Measurements from ENCODE around the gene PPP6R1. TPM values are rescaled to one million over a fixed set of nuclear protein-coding genes. Genes with fewer than 3 reads are reported as not detected.
"Not testable (repeated sequence)": the region's sequence is repeated elsewhere in the genome, so short reads cannot be mapped to it uniquely, and the experiment has no call there.

PPP6R1 gene
- total RNA-seq, 1 donor from 2014 or later = 82.3 TPM

DNA sequence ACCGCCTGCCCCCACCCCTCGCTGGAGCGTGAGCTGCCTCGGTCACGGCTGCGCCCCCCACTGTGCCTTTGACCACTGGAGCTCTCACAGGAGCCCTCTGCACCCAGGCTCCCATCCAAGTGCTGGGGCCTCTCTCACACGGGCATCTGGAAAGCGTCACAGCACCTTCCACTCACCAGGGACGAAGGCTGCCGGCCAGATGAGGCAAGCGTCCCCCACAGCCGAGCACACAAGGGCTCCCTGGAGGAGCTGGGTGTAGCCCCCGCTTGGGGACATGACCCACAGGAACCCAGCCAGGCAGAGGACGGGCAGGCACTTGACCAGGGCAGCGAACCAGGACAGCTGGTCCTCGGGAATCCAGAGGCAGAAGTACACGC lies 30.8 kb downstream of the PPP6R1 start:
- Mint-ChIP-seq H3K27me3 (ENCODE audit: unreplicated experiment) (peaks cover 12% of the 10 kb centered on the region), H3K9me3 (ENCODE audit: unreplicated experiment) (peaks cover 6% of the 10 kb centered on the region), H3K27ac (ENCODE audit: unreplicated experiment) (no peak overlapping the region), H3K36me3 (ENCODE audit: unreplicated experiment) (no peaks in the 10 kb centered on the region), H3K4me1 (ENCODE audit: low read depth, unreplicated experiment) (peaks cover 4% of the 10 kb centered on the region), H3K4me3 (ENCODE audit: unreplicated experiment) (no peak overlapping the region)
- DNase-seq = no peak
- TF ChIP-seq CTCF (IDR thresholded peaks at IDR 0.05; ENCODE audit: partially characterized antibody, unreplicated experiment) = no peak

- H3K36me3 Mint-ChIP-seq (ENCODE audit: unreplicated experiment) = no peaks in the 10 kb centered on the region
- no peak for TF ChIP-seq CTCF (IDR thresholded peaks at IDR 0.05; ENCODE audit: partially characterized antibody, unreplicated experiment)
- H3K4me3 Mint-ChIP-seq (ENCODE audit: unreplicated experiment) = no peak overlapping the region
- H3K27me3 Mint-ChIP-seq (ENCODE audit: unreplicated experiment) = peaks cover 8% of the 10 kb centered on the region
- peaks cover 6% of the 10 kb centered on the region for H3K9me3 Mint-ChIP-seq (ENCODE audit: unreplicated experiment)
- peaks cover 4% of the 10 kb centered on the region for H3K4me1 Mint-ChIP-seq (ENCODE audit: low read depth, unreplicated experiment)
- no peak for DNase-seq
- H3K27ac Mint-ChIP-seq (ENCODE audit: unreplicated experiment) = no peak overlapping the region
These were observed 31.4 kb downstream of the PPP6R1 start for GRCh38 chr19:55227241-55228014.

DNA sequence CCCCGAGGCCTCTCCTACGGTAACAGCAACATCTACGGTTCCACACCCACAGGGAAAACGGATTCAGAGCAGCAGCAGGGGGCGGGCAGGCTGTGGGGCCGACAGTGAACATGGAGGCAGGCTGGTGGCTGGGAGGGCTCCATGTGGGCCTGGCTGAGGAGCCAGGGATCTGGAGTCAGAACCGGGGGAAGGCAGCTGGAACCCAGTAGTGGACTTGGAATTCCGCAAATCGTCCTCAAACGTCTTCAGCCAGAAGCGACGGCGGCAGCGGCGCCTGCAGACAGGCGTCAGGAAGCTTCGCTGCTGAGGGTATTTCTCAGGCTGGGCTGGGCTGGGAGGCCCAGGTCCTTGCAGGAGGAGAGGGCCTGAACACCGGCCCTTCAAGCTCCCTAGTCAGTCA lies 32.0 kb downstream of the PPP6R1 start:
- no peak for DNase-seq
- Mint-ChIP-seq H3K4me1 (ENCODE audit: low read depth, unreplicated experiment) (peaks cover 3% of the 10 kb centered on the region), H3K9me3 (ENCODE audit: unreplicated experiment) (peaks cover 6% of the 10 kb centered on the region), H3K4me3 (ENCODE audit: unreplicated experiment) (no peak overlapping the region), H3K27me3 (ENCODE audit: unreplicated experiment) (peaks cover 8% of the 10 kb centered on the region), H3K27ac (ENCODE audit: unreplicated experiment) (no peak overlapping the region), H3K36me3 (ENCODE audit: unreplicated experiment) (no peaks in the 10 kb centered on the region)
- TF ChIP-seq CTCF (IDR thresholded peaks at IDR 0.05; ENCODE audit: partially characterized antibody, unreplicated experiment) = no peak

- DNase-seq = no peak
- peaks cover 8% of the 10 kb centered on the region for H3K27me3 Mint-ChIP-seq (ENCODE audit: unreplicated experiment)
- H3K4me1 Mint-ChIP-seq (ENCODE audit: low read depth, unreplicated experiment) = peaks cover 3% of the 10 kb centered on the region
- no peak for TF ChIP-seq CTCF (IDR thresholded peaks at IDR 0.05; ENCODE audit: partially characterized antibody, unreplicated experiment)
- no peak overlapping the region for H3K4me3 Mint-ChIP-seq (ENCODE audit: unreplicated experiment)
- H3K9me3 Mint-ChIP-seq (ENCODE audit: unreplicated experiment) = peaks cover 8% of the 10 kb centered on the region
- H3K36me3 Mint-ChIP-seq (ENCODE audit: unreplicated experiment) = peaks cover 4% of the 10 kb centered on the region
- H3K27ac Mint-ChIP-seq (ENCODE audit: unreplicated experiment) = no peak overlapping the region
These were observed 32.5 kb downstream of the PPP6R1 start for GRCh38 chr19:55226273-55226672.

DNA sequence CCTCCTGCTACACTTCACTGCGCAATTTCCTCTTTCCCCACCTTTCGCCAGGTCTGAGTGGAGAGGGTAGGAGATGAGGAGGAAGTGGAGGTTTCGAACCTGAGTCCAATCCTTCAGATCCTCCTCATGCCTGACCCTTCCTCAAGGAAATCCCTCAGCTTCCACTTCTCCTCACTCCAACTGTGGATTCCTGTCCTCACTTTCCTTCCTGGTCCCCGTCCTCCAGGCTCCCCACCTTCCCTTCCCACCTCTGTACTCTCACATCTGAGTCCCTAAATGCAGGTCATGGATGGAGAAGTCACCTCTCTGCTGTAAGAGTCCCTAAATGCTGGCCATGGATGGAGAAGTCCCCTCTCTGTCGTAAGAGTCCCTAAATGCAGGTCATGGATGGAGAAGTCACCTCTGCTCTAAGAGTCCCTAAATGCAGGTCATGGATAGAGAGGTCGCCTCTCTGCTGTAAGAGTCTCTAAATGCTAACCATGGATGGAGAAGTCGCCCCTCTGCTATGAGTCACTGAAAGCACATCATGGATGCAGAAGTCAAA lies 33.3 kb downstream of the PPP6R1 start:
- Mint-ChIP-seq H3K4me1 (ENCODE audit: low read depth, unreplicated experiment) (peaks cover 3% of the 10 kb centered on the region), H3K9me3 (ENCODE audit: unreplicated experiment) (peaks cover 8% of the 10 kb centered on the region), H3K27me3 (ENCODE audit: unreplicated experiment) (peaks cover 8% of the 10 kb centered on the region), H3K27ac (ENCODE audit: unreplicated experiment) (peak overlapping the region; percentile 1), H3K4me3 (ENCODE audit: unreplicated experiment) (peak overlapping the region; percentile 8), H3K36me3 (ENCODE audit: unreplicated experiment) (peaks cover 12% of the 10 kb centered on the region)
- no peak for DNase-seq
- no peak for TF ChIP-seq CTCF (IDR thresholded peaks at IDR 0.05; ENCODE audit: partially characterized antibody, unreplicated experiment)

DNA sequence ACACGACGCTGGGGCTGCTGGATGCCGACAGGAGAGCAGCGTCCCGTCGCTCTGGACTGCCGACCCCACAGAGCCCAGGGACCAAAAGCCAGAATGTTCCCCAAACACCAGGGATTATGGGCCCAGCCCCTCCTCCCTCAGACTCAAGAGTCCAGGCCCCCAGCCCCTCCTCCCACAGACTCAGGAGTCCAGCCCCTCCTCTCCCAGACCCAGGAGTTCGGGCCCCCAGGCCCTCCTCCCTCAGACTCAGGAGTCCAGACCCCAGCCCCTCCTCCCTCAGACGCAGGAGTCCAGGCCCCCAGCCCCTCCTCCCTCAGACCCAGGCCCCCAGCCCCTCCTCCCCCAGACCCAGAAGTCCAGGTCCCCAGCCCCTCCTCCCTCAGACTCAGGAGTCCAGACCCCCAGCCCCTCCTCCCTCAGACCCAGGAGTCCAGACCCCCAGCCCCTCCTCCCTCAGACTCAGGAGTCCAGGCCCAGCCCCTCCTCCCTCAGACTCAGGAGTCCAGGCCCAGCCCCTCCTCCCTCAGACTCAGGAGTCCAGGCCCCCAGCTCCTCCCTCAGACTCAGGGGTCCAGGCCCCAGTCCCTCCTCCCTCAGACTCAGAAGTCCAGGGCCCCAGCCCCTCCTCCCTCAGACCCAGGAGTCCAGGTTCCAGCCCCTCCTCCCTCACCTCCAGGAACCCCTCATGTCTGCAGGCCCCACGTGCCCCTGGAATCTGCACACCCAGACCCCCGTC lies 34.0 kb downstream of the PPP6R1 start:
- H3K9me3 Mint-ChIP-seq (ENCODE audit: unreplicated experiment); H3K27me3 Mint-ChIP-seq (ENCODE audit: unreplicated experiment); H3K4me3 Mint-ChIP-seq (ENCODE audit: unreplicated experiment); H3K27ac Mint-ChIP-seq (ENCODE audit: unreplicated experiment); H3K4me1 Mint-ChIP-seq (ENCODE audit: low read depth, unreplicated experiment); DNase-seq: not testable (repeated sequence)
- H3K36me3 Mint-ChIP-seq (ENCODE audit: unreplicated experiment) = peaks cover 16% of the 10 kb centered on the region

Measured in glutamatergic neuron (in vitro differentiated cells).